Activated CD4-positive, alpha-beta T cell treated with anti-CD3 and anti-CD28 coated beads for 1 hour (primary cell): ENCODE measurements around the gene AGXT.

Experiments
- DNase-seq: peaks from one replicate; pipeline ENCODE4 v3.0.0-alpha.2; 2020

Gene AGXT

DNA sequence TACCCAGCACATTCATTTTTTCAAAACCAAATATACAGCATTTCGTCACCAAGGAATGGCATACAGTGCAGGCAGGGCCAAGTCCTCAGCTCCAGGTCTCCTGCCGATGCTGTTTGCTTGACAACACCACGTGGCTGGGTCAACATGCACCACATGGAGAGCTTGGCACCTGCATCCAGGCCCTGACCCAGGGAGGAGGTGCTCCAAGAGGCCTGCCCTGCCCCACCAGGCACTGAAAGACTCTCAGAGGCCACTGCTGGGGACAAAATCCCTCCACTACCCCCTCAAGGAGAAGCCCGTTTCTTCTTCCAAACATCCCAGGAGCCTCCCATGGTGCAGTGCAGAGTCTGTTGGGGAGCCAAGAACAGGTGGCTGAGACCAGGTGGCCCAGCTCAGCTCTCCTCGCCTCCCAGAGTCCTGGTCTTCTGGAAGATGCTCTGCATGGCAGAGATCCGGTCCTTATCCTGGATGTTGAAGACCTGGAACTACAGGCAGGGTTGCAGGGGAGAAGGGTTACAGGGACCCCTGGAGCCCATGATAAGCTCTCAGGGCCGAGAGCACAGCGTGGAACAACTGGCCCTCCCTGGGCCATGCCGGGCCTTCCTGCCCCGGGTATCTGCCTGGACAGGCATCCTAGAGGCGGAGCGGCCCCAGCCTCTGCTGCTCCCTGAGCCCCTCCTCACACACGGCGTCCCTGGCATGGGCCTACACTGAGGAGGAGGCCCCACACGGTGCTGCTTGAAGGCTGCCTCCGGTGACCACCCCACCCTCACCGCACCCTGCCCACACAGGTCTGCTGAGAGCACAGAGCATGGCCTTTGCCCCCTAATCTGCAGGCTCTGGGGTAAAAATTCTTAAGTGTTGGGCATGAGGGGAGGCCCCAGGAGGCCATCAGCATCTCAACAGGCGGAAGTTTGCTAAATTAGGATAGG, 18.3 kb downstream of the AGXT start:
- no peak for DNase-seq

DNA sequence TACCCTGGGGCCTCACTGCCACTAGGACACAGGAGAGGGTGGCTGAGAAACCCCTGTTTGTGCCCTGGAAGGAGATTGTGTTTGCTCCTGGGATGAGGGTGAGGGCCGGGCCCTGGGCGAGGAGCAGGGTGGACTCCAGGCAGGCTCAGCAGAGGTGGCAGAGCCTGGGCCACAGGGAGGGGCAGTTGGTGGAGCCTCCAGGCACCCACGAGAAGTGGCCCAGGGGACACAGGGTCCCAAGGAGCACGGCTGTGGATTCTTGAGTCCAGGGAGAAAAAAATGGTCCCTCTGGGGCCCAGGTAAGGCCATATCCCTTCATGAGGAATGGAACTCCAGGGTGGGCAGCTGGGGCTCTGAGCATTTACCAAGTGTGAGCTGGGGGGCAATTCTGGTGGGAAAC, 19.0 kb downstream of the AGXT start:
- no peak for DNase-seq

DNA sequence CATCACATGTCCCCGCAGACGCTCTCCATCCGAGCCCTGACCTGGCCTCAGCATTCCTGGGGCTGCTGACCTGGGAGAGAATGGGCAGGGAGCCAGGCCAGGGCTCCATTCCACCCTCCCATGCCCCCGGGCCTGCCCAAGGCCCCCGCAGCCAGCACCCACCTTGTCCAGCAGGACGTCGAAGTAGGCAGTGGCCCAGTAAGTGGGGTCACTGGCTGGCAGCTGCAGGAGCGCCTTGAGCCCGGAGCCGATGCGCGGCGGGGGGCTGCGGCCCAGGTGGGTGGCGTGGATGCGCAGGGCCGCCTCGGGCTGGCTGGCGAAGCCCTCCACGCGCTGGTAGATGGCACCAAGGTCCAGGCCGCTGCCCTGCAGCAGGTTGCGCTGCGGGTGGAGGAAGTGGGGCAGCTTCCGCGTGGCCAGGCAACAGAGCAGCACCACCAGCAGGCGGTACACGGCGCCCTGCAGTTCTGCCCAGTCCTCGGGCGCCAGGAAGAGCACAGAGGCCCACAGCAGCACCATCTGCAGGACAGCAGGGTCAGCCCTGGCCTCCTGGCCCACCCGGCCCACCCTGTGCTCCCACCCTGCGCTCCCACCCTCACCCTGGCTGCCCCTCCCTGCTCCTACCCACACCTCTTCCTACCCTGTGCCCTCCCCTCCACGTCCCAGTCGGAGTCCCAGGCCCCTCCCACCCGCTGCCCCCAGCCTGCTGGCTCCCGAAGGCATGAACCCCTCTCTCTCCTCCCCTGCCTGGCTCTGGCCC, 19.7 kb downstream of the AGXT start:
- no peak for DNase-seq

- DNase-seq = no peak
Measured at GRCh38 chr2:240888890-240889573, 20.4 kb downstream of the AGXT start.

DNA sequence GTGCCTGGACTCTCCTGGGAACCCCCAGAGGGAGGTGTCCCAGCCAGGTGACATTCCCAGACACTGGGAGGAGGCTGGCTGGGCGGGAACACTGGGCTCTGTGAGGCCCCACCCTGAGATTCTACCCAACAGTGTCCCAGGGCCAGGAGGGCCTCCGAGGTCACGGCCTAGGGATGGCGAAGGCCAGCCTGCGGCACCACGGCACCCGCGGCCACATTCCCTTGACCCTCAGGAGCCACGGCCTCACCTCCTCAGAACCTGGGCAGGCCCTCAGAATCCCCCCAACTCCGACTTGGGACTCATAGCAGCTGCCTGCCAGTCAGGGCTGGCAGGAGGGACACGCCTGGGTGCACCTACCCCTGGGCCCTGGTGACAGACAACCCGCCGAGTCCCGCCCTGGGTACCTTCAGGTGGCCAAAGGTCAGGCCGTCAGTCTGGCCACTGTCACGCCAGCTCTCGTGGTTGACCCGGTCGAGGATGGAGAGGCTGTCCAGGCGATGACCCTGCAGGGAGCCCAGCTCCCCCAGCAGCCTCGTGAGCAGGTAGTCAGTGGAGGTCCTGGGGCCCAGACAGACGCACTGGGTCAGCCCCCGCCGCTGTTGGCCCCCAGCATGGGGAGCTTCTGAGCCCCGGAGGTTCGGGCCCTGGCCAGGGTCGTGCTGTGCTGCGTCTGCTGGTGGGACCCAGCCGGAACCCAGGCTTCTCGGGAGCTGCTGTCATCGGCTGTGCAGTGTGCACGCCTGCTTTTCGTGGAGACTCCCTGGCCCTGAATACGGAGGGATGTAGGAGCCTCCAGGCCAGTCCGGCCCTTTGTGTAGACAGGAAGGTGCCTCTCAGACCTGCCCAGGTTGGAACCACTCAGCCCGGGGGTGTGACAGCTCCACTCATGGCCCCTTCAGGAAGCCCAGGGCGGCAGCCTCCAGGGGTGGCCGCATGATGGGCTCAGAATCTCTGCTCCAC, 21.3 kb downstream of the AGXT start:
- DNase-seq = no peak

DNA sequence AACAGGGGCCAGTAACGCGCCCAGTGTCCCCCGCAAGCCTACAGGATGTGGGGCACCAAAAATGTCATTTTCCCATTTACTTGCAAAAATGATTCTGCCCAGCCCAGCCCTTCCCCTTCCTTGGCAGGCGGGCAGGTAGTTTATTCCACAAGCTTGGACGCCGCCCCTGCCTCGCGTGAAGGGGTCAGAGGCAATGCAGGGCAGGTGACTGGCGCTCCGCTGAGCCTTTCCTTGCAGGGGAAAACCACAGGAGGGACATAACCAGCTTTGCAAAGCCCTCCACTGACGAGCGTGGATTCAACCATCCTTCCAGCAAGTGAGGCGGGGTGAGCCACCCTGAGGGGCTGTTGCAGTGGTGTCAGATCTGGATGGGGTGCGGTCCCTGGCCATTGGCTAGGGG, 22.1 kb downstream of the AGXT start:
- no peak for DNase-seq

GRCh38 chr2:240891492-240892340, 23.1 kb downstream of the AGXT start:
- DNase-seq = no peak

DNA sequence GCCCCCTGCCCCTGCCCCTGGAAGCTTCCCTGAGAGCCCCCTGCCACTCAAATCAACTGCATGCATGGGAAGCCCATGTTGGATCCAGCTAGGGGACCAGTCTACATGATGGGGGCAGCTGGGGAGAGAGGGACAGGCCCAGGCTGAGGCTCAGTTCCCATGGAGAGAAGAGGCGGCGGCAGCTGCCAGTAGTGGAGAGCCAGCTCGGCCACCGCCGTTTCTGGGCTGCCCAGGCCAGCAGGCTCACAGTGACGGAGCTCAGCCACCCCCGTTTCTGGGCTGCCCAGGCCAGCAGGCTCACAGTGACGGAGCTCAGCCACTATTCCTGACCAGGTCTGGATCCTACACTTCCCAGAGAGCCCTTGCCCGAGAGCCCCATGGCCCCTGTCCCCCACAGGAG, 23.7 kb downstream of the AGXT start:
- DNase-seq = no peak

GRCh38 chr2:240892925-240893324, 24.3 kb downstream of the AGXT start:
- DNase-seq = no peak

DNA sequence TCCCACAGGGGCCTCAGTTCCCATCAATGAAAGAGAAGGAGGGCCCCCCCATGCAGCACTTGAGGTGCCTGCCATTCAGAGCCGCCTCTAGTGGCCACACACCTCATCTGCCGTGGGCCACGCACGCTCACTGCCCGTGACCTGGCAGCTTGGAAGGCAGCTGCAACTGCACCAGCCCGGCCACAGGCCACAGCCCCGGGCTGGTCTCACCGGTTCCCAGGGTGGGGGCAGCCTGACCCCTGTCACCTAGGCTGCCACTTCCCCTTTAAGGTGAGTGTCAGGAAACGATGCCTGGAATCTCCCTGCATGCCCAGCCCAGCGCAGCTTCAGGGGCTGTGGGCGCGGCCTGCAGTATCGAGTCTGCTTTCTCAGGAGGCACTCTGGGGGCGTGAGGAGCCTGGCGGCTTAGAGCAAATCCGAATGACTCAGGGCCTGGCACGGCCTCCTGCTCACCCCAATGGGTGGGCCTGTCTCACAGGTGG, 24.8 kb downstream of the AGXT start:
- no peak for DNase-seq

- no peak for DNase-seq
Measured at GRCh38 chr2:240894006-240894405, 25.4 kb downstream of the AGXT start.

DNA sequence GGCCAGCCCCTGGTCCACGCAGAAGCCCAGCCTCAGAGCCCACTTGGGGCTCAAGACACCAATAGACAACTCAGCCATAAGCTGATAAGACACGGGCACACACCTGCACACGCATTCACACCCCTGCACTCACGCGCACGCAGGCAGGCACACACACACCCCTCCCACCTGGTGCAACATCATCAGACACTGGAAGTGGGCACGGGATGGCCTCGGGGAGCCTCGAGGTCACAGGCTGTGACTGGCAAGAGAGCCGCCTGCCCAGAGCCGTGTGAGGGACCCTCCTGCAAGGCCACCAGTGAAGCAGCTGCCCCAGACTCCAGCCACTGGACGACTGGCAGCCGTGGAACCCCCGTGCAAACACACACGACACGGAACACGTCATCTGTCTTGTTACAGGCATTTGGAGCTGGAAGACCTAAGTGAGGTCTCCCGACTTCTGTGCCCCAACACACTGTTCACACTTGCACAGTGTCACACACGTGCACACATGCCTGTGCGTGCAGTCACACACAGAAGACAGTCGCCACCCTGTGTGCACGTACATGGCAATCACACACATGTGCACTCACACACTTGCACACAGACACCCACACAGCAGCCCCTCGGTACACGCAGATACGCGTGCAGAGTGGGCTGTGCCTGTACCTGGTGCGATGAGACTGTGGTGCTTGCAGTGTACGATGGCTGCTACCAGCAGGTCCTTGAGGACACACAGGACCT, 26.4 kb downstream of the AGXT start:
- DNase-seq = no peak

DNA sequence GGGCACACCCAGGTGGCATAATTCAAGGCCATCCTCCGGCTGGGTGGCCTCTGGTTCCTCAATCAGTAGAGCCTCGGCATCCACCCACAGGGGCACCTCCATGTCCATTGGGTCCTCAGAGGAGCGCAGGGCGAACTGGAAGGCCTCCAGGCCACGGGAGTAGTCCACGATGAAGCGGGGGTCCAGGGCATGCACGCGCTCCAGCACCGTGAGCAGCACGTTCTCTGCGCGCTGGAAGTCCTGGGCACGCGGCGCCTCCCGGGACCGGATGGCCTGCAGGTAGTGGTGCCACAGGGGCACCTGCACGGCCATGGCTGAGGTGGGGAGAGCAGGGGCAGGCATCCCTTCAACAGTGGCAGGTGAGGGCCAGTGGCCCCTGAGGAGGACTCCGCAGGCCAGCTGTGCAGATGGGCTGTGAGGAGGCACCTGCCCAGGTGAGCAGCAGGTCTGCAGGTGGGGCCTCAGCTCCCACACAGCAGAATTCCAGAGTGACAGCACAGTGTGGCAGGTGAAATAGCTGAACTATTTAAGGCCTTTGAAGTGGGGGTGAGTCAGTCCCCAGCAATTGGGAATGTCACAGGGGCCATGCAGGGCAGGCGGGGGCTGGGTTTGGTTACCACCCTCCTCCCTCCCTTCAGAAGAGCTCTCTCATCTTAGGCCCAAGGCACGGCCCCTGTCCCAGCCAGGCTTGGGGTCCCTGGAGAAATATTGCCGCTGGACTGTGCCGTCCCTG, 27.2 kb downstream of the AGXT start, which contains the start of gene MAB21L4:
Gene MAB21L4, minus strand, starts transcription at position 501 of the 733 bp plus-strand sequence. Its CDS starts 159 bp downstream, at position 342.
- no peak for DNase-seq

GRCh38 chr2:240896394-240896793, 27.8 kb downstream of the AGXT start:
- no peak for DNase-seq

DNA sequence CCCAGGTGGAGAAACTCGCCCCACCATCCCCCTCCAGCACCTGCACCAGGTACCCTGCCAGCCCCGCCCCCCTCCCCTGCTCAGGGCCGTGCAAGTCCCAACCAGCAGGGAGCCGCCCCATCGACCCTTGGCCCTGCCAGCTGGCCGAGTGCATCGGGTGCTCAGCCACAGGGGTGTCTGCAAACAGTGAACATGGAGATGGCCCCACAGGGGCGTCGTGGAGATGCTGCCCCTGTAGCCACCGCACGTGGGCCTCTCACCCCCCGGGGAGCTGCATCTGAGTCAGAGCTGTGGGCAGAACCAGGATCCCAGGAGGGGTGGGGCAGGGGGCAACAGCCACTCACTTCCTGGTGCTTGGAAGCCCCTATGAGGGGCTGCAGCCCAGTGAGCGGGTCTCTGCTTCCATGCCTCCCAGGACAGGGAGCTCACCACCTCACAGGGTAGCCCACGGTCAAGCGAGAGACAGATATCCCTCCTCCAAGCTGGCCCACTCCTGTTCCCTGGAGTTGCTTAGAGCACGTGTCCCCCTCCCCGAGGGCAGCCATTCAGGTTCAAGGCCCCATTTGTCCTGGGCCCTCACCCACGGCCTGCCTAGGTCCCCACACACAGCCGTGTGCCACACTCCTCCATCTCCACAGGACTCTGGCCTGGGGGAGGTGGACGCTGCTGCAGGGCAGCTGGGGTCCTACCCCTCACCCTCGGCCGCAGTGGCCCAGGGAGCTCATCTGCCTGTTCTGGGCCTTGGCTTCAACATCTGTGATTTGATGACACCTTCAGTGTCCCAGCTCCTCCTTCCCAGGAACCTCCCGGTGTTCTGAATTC, 28.5 kb downstream of the AGXT start:
- DNase-seq = no peak

GRCh38 chr2:240898108-240898730, 29.6 kb downstream of the AGXT start:
- DNase-seq = no peak

DNA sequence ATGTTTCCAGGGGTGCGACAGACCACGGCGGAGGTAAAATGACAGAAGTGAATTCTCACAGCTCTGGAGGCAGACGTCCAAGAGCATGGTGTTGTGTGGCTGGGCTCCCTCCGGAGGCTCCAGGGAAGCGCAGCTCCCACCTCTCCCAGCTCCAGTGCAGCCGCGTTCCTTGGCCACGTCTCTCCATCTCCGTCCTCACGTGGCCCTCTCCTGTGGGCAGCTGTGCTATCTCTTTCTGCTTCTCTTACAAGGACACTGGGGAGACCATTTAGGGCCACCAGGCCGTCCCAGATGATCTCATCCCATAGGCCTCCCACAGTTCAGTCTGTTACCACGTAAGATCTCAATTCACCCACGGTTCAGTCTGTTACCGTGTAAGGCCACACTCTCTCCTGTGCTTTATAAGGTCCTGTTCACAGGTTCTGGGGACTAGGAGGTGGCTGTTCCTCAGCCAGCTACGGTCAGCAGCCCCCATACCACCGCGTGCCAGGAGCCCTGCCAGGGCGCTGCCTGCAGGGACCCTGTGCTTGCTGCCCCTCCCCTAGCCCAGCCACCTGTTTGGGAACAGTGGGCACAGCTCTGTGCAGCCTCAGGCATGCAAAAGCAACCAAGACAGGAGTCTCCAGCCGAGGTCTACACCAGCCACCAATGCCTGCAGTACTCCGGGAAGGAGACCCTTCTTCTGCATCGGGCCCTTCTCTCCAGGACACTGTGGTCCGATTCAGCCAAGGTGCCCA, 30.3 kb downstream of the AGXT start:
- no peak for DNase-seq
